Stimulated activated CD4-positive, alpha-beta T cell treated with anti-CD3 and anti-CD28 coated beads, Interleukin-4, amount 100 ng/mL, for 1 hour (primary cell): Measurements from ENCODE around the gene MND1.
"Not testable (repeated sequence)": the region's sequence is repeated elsewhere in the genome, so short reads cannot be mapped to it uniquely, and the experiment has no call there.

Experiments used
- DNase-seq: peaks from one replicate; pipeline ENCODE4 v3.0.0-alpha.2; 2020

The MND1 gene

DNA sequence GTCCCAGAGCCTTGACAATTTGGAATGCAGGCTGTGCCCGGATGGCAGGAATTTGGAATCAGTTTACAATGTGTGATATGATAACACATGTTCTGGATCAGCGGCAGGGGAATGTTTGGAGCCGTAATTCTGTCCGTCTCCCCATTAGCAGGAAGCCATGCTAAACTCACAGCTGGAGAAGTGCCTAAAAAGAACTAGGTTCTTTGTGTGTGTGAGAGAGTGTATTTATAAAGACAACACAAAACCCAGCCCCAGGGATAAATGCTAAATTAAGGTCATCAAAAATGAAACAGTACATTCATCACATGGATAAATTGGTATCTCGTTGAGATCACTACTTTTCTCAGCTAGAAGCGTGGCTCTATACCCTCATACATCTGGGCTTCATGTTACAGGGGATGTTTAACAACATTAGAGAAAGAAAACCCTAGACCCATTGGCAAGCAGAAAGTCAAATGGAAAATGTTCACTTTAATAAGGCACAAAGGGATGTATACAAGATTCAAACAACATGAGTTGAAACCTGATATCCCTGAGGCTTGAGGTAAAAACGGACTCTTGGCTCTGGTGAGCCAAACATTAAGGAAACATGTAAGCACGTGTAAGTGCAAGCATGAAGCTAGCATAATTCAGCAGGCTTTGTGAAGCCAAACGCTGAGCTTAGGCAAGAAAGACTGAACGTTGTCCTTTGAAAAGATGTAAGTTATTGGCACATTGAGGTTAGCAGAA lies 103.7 kb downstream of the MND1 start:
- no peak for DNase-seq

GRCh38 chr4:153449338-153449737 lies 104.8 kb downstream of the MND1 start:
- DNase-seq, result no peak

DNA sequence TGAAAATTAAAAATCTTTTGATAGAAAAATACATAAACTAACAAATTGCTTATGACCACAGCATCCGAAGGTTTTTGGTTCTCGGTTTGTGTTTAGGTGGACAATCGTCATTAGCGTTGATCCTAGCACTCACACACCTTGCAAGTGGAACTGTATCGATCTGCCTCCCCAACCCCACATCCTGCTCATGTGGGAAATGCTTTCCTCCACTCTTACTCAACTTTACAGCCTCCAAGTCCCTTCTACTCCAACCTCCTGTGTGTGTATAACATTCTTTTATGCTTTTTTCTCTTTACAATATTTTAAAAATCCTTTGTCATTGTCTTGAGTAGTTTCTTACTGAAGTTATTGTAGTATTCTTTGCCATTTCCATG lies 106.0 kb downstream of the MND1 start:
- DNase-seq, result no peak

- not testable (repeated sequence) for DNase-seq
Observed at GRCh38 chr4:153451145-153451544, 106.7 kb downstream of the MND1 start.

- DNase-seq, result no peak
Observed at GRCh38 chr4:153451911-153452657, 107.6 kb downstream of the MND1 start.

DNA sequence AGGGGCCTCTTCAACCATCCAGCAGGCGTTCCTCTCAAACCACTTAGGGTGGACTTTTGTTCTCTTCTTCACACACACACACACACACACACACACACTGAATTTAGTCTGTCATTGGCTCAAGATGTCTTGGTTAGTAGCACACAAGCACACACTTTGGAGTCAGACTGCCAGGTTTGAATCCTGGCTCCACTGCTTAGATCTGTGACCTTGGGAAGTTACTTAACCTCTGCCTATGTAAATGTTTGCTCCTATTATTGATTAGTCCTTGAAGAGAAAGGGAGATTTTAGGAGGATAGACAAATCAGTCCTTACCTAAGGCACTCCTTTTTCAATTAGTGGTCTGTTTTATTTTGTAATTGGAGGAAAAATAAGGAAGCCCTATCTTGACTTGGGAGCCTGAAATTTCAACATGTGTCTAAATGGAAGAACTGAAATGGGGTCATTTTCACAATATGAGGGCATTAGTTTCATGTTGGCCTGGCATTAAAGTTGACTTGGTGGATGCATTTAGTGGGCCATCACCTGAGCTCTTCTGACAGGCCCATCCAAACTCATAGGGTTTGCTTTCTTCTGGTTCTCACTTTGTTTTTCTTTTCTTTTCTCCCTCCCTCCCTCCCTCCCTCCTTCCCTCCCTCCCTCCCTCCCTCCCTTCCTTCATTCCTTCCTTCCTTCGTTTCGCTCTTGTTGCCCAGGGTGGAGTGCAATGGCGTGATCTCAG lies 108.3 kb downstream of the MND1 start:
- DNase-seq, result no peak

DNA sequence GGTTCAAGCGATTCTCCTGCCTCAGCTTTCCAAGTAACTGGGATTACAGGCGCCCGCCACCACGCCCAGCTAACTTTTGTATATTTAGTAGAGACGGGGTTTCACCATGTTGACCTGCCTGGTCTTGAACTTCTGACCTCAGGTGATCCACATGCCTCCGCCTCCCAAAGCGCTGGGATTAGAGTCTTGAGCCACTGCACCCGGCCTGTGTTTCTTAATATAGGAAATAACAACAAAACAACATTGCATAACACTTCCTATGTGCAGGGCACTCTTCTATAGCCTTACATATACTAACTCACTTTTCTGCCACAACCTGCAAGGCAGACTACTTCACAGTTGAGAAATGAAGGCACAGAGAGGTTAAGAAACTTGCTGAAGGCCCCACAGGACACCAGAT lies 108.9 kb downstream of the MND1 start:
- DNase-seq, result no peak

DNA sequence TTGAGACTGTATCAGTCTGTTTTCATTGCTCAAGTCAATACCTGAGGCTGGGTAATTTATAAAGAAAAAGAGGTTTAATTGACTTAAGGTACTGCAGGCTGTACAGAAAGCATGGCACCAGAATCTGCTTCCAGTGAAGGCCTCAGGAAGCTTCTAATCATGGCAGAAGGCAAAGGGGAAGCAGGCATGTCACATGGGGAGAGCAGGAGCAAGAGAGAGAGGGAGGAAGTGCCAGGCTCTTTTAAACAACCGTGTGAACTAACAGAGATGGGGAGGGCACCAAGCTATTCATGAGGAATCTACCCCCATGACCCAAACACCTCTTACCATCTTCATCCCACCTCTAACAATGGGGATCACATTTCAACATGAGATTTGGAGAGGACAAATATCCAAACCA lies 114.5 kb downstream of the MND1 start:
- DNase-seq, result no peak

- DNase-seq, result not testable (repeated sequence)
Observed at GRCh38 chr4:153461549-153461948, 117.1 kb downstream of the MND1 start.

DNA sequence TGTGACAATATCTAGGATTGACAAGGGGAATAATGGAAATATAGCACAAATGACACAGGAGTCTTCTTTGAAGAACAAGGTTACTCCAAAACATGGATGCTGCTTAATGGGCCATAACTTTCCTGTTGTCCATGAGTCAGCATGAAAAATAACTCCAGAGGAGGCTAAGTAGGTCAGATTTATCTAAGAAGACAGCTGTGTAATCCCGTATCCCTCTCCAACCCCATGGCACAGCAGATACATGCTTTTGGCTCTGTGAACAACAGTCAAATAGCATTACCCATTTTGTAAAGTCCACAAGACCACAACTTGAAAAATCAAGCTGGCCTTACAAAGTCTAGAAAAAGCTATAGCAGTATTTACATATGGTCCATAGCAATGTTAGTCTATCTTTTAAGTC lies 119.6 kb downstream of the MND1 start:
- no peak for DNase-seq
